Fibroblast of pulmonary artery (primary cell): ENCODE measurements around the gene SKI.

Source experiments
- DNase-seq: peaks from one replicate; pipeline ENCODE4 v3.0.0-alpha.2; 2010; ENCODE audit warnings: low read depth
- H3K4me3 ChIP-seq: replicated peaks from 2 replicates; pipeline ENCODE4 v1.5.1; 2011; ENCODE audit warnings: low read depth, mild to moderate bottlenecking, control low read depth, low read length, moderate library complexity
- CTCF ChIP-seq: IDR thresholded peaks from 2 replicates; pipeline ENCODE4 v1.5.1; 2011; ENCODE audit warnings: mild to moderate bottlenecking, control low read depth, low read length, inconsistent platforms; ENCODE audit errors: missing control alignments

Gene SKI

DNA sequence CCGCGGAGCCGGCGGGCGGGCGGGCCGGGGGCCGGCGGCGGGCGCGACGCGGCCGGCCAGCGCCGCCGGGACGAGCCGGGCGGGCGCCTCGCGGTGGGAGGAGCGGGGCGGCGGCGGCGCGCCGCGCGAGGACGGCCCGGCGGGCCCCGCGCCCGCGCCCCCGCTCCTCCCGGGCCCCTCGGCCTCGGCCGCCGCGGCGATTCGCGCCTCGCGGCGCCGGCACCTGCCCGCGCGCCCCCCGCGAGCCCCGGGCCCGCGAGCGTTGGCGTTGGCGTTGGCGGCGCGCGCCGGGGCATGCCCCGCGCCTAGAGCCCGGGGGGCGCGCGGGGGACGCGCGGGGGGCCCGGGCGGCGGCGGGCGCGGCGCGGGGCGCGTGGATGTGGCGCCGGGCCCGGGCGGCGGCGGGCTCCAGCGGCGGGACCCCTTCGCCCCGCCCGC, at the start of gene SKI:
Gene SKI (plus strand): TSS at position 163 of the 438 bp plus-strand sequence. CDS start 448 bp downstream, outside the sequence.
- no peak for TF ChIP-seq CTCF
- no peak for DNase-seq
- peak within 1 kb of the TSS; percentile 81 for H3K4me3 ChIP-seq

- TF ChIP-seq CTCF, result no peak
- no peak for DNase-seq
- H3K4me3 ChIP-seq, result no peak overlapping the region
Observed at GRCh38 chr1:2178875-2179274, 49.2 kb upstream of the SKI start.

DNA sequence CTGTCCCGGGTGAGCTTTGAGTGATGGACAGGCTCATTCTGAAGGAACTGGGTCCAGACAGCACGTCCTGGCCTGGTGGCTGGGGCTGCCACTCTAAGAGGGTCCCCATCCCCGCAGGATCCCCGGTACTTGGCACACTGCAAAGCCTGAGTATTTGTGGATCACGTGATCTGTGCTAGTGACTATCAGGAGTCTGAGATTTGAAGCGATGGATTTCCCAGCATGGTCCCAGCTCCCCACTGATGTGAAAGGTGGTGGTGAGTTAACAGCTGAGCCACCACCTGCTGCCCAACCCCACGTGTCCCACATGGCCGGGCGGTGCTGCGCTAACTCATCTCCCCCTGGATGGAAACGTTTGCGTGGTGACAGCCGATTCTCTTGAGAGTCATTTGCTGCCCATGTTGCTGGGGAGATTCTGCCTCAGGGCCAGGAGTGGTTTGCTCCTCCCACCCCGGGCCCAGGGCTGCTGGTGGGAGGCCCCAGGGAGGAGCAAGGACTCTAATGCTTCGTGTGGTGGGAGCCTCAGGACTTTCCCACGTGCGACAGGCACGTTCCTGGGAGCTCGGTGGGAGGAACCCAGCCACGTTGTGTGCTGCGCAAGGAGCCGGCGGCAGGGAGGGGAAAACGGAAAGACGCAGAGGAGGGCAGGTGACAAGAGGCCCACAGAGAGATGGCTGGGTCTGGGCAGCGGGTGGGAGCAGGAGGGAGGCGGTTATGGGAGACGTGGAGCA, 48.7 kb upstream of the SKI start:
- DNase-seq, result no peak
- no peak for TF ChIP-seq CTCF

GRCh38 chr1:2180297-2181245, 47.5 kb upstream of the SKI start:
- H3K4me3 ChIP-seq, result no peak overlapping the region
- no peak for DNase-seq
- TF ChIP-seq CTCF, result no peak

More for the DNA sequence above, 48.7 kb upstream of the SKI start:
- H3K4me3 ChIP-seq, result no peak overlapping the region

DNA sequence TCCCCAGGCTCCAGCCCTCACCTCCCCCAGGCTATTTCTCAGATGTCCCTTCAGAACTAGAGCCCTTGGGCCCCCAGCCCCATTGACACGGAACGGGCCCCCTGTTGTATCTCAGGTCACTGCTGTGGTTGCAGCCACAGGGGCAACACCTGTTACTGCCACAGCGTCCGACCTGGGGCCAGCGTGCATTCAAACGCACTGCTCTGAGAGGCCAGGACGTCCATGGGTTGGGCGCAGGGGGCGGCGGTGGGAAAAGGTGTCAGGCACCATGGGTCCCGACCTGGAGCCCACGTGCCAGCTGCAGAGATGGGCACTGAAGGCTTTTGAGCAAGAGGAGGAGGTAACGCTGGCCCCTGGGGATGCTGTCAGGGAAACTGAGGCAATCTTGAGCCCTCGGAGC, 46.8 kb upstream of the SKI start:
- H3K4me3 ChIP-seq, result no peak overlapping the region
- TF ChIP-seq CTCF, result no peak
- DNase-seq, result no peak

DNA sequence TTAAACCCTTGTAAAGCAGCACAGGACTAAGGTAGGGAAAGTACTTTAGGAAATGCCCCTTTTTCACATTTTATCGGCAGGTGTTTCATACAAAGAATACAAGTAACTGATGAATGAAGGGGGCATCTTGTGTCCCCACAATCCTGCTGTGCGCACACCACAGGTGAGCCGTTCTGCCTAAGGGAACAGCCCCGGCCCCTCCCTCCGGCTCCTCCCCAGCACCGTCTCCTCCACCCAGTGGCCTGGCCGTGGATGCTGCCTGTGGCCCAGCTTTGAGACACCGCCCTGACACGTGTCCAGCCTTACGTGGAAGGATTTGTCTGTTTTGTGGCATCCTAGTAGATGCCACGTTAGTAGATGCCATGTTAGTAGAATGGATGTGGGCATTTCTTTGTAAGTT, 46.4 kb upstream of the SKI start:
- TF ChIP-seq CTCF, result no peak
- no peak for DNase-seq

More for the DNA sequence above, 46.4 kb upstream of the SKI start:
- H3K4me3 ChIP-seq, result no peak overlapping the region
